ENCODE measurements around the gene KDM5B.
"Not testable (repeated sequence)": the region's sequence is repeated elsewhere in the genome, so short reads cannot be mapped to it uniquely, and the experiment has no call there.

KDM5B gene

DNA sequence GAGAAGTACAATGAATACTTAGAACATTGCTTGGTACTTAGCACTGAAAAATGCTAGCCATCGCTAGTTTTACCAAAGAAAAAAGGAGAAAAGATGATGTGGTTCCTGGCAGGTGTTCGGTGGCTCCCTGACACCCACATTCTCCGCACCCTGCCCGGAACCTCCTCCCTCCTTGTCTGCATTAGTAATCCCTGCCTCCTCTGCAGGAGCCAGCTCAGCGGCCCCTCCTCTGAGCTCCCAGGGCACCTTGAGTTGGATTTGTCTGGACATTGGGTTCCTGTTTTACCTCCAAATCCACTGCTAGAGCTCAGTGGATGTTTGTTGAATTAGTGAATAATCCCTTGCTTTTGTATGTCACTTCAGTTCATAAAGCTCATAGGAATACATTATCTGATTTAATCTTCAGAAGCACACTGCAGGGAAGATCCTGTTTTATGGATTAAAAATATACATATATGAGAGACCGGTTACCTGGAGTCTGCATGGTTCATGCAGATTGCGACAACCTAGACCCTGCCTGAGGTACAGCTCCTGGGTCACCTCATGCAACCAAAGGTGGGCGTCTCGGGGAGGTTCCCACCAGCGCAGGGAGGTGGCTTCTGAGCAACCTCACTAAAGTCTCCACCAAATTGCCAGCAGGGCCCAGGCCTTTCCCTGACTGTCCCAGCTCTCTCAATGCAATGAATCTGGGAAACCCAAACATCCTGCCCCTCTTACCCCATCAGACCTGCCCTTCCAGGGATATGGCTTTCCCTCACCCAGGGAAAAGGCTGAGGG is 26.7 kb upstream of the KDM5B start:
- H3K27ac Mint-ChIP-seq = no peak overlapping the region
- H3K4me3 Mint-ChIP-seq = no peak overlapping the region
- peaks cover 13 to 25% of the 10 kb centered on the region in 2 donors for H3K27me3 Mint-ChIP-seq
- H3K9me3 Mint-ChIP-seq = no peaks in the 10 kb centered on the region
- no peaks in the 10 kb centered on the region for H3K36me3 Mint-ChIP-seq
- ATAC-seq (replicated peaks) (peak; percentile 21 to 48), DNase-seq (no peak)
- peaks cover 22 to 27% of the 10 kb centered on the region in 2 donors for H3K4me1 Mint-ChIP-seq

DNA sequence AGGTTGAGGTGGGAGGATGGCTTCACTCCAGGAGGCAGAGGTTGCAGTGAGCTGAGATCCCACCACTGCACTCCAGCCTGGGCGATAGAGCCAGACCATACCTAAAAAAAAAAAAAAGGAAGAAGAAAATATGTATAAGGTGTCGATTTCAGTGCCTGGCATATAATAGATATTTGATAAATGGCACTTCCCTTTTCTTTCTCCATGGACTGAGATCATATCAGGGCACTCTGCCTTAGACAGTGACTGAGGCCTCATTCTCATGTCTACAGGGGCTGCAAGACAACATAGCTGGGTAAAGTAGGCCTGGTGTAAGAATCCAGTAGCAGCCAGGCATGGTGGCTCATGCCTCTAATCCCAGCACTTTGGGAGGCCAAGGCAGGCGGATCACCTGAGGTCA is 23.7 kb upstream of the KDM5B start:
- no peak for DNase-seq
- Mint-ChIP-seq H3K4me3 (no peak overlapping the region), H3K27ac (no peak overlapping the region), H3K9me3 (no peaks in the 10 kb centered on the region), H3K27me3 (peaks cover 3 to 10% of the 10 kb centered on the region in 2 donors), H3K4me1 (peaks cover 16 to 22% of the 10 kb centered on the region in 2 donors), H3K36me3 (no peaks in the 10 kb centered on the region)
- ATAC-seq (replicated peaks) = no peak

DNA sequence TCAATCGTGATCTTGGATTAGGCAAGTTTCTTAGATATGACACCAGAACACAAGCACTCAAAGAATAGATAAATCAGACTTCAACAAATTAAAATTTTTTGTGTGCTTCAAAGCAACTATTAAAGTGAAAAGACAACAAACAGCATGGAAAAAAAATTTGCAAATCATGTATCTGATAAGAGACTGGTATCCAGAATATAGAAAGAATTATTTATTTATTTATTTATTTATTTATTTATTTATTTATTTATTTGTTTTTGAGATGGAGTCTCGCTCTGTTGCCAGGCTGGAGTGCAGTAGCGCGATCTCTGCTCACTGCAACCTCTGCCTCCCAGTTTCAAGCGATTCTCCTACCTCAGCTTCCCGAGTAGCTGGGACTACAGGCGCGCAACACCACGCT is 21.0 kb upstream of the KDM5B start:
- H3K4me1 Mint-ChIP-seq; H3K27ac Mint-ChIP-seq; H3K36me3 Mint-ChIP-seq; H3K27me3 Mint-ChIP-seq; H3K9me3 Mint-ChIP-seq; ATAC-seq (replicated peaks); H3K4me3 Mint-ChIP-seq; DNase-seq: not testable (repeated sequence)

DNA sequence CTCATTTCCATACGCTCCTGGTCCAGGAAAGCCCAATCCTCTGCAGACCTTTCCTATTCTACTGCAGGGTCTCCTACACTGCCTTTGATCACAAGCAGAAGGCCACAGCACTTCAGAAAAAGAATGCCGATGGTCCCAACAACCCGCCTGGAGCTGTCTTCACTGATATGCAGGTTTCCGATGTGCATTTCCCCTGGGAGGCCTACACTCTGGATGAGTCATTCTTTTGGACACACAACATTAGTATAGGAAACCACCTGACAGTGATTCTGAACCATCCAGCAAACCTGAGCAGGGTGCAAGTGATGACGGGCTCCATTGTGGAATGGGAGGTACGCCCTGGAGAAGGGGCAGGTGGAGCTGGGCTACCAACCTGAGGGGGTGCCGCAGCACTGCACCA is 17.5 kb upstream of the KDM5B start:
- peaks cover 10 to 38% of the 10 kb centered on the region in 2 donors for H3K27me3 Mint-ChIP-seq
- no peak for ATAC-seq (replicated peaks)
- DNase-seq = no peak
- H3K4me3 Mint-ChIP-seq = no peak overlapping the region
- H3K9me3 Mint-ChIP-seq = no peaks in the 10 kb centered on the region
- no peaks in the 10 kb centered on the region for H3K36me3 Mint-ChIP-seq
- no peak overlapping the region for H3K27ac Mint-ChIP-seq
- no peaks in the 10 kb centered on the region for H3K4me1 Mint-ChIP-seq

DNA sequence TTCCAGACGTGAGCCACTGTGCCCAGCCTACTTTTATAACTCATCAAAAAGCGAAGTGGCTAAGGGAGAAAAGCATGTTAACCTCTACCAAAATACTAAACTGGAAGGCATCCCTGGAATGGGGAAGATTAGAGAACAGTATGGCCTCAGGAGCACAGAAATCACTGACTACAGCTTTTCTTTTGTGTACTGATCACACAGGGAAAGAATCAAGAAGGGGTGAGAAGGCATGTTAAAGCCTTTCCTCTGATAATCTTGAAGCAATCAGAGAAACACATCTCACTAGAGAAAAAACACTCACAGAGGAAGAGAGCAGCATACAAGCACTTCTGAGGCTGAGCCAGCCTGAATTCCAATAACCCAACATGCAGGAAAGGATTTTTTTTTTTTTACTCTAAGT is 13.2 kb upstream of the KDM5B start:
- DNase-seq (no peak), ATAC-seq (replicated peaks) (no peak)
- Mint-ChIP-seq H3K4me1 (no peaks in the 10 kb centered on the region), H3K27ac (no peak overlapping the region), H3K27me3 (peaks cover 26 to 67% of the 10 kb centered on the region in 2 donors), H3K36me3 (no peaks in the 10 kb centered on the region), H3K4me3 (no peak overlapping the region), H3K9me3 (no peaks in the 10 kb centered on the region)

DNA sequence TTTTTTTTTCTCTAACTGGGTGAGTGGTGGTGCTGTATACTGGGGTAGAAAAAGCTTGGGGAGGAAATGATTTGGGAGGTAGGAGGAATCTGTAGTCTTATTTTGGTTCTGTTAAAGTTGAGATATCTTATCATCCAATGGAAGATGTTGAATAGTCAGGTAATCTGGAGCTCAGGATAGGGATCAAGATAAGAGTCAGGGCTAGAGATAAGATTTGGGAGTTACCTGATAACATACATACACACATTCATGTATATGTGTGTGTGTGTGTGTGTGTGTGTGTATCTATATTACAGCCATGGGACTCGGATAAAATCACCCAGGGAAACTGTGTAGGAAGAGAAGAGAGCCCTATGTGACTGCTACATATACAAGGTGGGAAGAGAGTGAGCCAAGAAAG is 10.6 kb upstream of the KDM5B start:
- DNase-seq (no peak), ATAC-seq (replicated peaks) (no peak)
- Mint-ChIP-seq H3K27me3 (peaks cover 25 to 55% of the 10 kb centered on the region in 2 donors), H3K9me3 (no peaks in the 10 kb centered on the region), H3K27ac (no peak overlapping the region), H3K4me1 (no peaks in the 10 kb centered on the region), H3K4me3 (no peak overlapping the region), H3K36me3 (no peaks in the 10 kb centered on the region)

DNA sequence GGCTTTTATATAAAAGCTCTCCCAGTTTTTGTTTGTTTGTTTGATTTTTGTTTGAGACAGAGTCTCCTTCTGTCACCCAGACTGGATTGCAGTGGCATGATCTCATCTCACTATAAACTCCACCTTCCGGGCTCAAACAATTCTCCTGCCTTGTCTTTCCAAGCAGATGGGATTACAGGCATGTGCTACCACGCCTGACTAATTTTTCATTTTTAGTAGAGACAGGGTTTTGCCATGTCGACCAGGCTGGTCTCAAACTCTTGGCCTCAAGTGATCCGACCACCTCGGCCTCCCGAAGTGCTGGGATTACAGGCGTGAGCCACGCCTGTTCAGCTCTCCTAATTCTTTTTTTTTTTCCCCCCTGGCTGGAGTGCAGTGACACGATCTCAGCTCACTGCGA is 6.9 kb upstream of the KDM5B start:
- Mint-ChIP-seq H3K9me3 (no peaks in the 10 kb centered on the region), H3K27ac (no peak overlapping the region), H3K4me1 (peaks cover 9 to 16% of the 10 kb centered on the region in 2 donors), H3K4me3 (no peak overlapping the region), H3K36me3 (no peaks in the 10 kb centered on the region), H3K27me3 (peaks cover 26 to 43% of the 10 kb centered on the region in 2 donors)
- DNase-seq = no peak
- no peak for ATAC-seq (replicated peaks)

DNA sequence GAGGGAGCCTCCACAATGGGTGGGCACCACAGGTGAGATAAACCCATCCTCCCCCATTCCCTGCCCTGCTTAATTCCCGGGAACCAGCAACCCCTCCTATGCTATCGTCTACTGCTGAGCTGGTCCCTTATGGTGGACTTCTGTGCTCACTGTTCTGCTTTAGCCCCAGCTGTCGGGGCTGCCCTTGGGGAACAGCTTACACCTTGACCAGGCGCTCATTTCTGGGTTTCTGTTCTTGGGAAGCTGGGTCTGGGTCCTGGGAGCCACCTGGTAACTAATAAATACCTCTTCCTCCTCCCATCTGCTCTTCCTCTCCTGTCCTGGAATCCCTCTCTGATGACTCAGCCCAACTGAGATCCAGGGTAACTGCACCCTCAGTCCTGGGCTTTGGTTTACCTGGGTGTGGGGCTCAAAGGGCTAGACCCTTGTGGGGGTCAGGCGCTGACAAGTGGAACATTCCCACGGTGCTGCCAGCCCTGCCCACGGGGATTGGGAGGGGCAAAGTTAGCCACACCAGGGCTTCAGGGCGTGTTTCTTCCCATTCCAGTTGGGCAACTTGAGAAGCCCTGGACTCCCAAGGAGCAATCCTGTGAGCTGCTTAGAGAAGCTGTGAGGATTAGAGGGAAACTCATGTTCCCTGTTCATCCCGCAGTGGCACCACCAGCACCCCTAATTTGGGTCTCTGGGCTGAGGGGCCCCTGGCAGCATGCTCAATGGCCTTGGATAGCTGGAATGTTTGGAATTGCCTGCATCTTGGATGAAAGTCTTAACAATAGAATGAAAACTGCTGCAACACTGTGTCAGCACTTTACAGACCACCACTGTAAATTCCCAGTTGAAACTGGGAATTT is 4.2 kb upstream of the KDM5B start:
- Mint-ChIP-seq H3K36me3 (no peaks in the 10 kb centered on the region), H3K27me3 (peaks cover 14 to 21% of the 10 kb centered on the region in 2 donors), H3K27ac (no peak overlapping the region), H3K9me3 (no peaks in the 10 kb centered on the region), H3K4me1 (peaks cover 17 to 30% of the 10 kb centered on the region in 2 donors), H3K4me3 (peak overlapping the region in 1 of 2 donors; percentile 49)
- no peak for ATAC-seq (replicated peaks)
- no peak for DNase-seq

DNA sequence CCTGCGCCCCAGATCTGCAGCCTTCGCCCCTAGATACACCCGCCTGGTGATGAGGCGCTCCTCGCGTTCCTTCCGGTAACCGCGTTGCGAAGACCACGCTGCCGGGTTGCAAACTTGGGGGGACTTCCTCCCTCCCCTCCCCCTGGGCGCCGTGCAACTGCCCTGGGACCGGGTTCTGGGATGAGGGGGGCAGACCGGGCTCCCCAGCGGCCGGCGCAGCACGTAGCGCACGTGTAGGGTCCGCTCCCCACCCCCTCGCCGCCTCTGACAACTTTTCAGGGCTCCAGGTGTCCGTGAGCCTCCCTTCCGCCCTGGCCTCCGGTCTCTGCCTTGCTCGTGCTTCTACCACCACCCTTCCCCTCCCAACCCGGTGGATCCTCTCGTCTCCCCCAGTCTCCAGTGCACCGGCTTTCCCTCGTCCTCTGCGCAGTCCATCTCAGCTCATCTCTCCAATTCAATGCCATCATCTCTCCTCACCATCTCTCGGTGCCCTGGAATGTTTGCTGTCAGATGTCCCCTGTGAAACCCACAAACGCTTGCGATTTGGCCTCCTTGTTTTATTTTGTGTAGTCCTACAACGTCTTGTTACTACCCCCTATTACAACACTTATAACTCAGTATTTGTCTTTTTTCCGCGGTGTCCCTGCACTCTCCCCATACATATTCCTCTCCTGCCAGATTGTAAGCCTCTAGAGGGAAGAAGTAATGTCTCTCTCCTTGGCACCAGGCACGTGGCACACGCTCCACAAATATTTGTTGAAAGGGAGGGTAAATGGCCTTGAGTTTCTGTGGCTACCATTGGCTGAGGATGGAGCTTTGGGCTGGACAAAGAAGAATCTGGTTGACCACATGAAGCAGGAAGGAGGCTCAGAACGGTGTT is 3.3 kb upstream of the KDM5B start:
- ATAC-seq (replicated peaks) (peak; percentile 2), DNase-seq (no peak)
- Mint-ChIP-seq H3K27ac (peak overlapping the region; percentile 38), H3K36me3 (no peaks in the 10 kb centered on the region), H3K4me3 (peak overlapping the region; percentile 86 to 99), H3K4me1 (peaks cover 18 to 32% of the 10 kb centered on the region in 2 donors), H3K27me3 (peaks cover 11 to 14% of the 10 kb centered on the region in 2 donors), H3K9me3 (no peaks in the 10 kb centered on the region)

DNA sequence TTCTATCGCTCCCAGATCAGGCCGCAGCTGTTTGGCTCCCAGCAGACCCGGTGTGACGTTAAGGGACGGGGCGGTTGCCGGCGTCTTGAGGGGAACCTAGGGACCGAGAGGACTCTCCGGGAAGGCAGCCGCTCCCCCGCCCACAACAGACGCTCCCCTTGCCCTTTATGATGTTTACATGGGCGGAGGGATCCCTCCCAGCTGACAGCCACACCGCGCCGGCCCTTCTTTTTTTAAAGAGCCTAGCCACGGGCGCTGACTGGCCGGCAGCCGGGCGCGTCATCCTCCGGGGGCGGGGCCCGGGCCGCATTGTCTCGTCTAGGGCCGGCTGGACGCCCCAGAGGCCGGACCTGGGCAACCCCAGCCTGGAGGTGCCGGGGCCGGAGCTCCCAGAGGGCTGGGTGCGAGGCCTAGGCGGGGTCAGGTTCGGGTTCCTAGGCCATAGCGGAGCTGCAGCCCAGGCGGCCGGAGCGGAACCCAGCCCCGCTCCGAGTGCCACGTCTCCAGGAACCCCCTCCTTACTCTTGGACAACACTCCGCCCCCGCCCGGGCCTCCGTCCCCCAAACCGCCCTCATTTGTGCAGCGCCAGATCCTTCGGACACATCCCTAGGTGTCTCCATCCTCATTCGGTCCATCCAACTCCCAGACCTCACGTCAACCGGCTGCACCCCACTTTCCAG is 2.5 kb upstream of the KDM5B start, which contains the start of gene PCAT6:
Gene PCAT6 (plus strand): TSS at position 340 of the 681 bp plus-strand sequence.
- Mint-ChIP-seq H3K9me3 (no peaks in the 10 kb centered on the region), H3K27ac (peak within 1 kb of the TSS; percentile 93), H3K36me3 (no peaks in the 10 kb centered on the region), H3K4me1 (peaks cover 26 to 40% of the 10 kb centered on the region in 2 donors), H3K27me3 (peaks cover 11 to 14% of the 10 kb centered on the region in 2 donors), H3K4me3 (peak within 1 kb of the TSS; percentile 86 to 99)
- peak; percentile 79 to 82 for ATAC-seq (replicated peaks)
- DNase-seq = peak; percentile 89

DNA sequence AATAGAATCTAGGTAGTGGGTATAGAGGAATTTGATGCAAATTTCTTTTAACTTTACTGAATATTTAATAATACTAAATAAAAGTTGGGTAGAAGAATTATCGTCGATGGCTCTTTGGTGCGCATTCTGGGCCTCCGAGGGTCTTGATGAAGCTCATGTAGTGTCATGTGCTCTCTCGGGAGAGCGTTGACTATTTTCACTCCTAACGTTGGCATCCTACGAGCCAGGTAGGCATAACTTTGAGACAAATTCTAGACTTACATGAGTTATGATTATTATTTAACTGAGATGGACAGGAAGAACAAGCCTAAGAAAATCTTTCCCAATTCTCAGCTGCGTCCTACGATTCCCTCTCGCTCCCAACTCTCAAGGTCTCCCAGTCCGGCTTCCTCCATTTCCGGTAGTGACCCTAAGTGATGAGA is 2.0 kb upstream of the KDM5B start:
- Mint-ChIP-seq H3K36me3 (no peaks in the 10 kb centered on the region), H3K27ac (peak overlapping the region; percentile 93), H3K27me3 (peaks cover 11 to 14% of the 10 kb centered on the region in 2 donors), H3K9me3 (no peaks in the 10 kb centered on the region), H3K4me1 (peaks cover 29 to 46% of the 10 kb centered on the region in 2 donors), H3K4me3 (peak overlapping the region; percentile 86 to 99)
- DNase-seq (no peak), ATAC-seq (replicated peaks) (no peak)

DNA sequence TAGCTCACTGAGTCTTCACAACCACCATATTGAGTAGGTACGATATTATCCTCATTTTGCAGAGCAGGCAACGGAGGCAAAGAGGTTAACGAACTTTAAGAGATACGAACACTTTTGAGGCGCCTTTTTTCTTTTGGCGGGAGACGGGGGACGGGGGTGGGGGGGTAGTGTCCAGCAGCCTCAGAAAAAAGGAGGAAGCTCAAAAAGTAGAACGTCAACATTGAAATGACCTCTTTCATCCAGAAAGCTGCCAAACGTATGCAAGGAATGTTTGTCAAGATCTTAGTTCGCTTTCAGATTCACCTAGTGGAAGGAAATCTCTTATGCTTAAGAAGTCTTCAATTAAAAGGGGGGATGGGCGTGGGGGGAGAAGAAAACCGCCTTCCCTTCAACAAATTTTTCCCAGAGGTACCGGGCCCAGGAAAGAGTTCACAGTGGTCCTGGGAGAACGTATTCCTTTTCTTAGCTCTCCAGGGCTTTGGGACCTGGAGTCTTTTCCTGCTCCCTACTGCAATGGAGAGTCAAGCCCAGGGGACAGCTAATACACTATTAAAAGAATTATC is 1.5 kb upstream of the KDM5B start:
- peaks cover 29 to 48% of the 10 kb centered on the region in 2 donors for H3K4me1 Mint-ChIP-seq
- H3K27ac Mint-ChIP-seq = no peak overlapping the region
- H3K9me3 Mint-ChIP-seq = no peaks in the 10 kb centered on the region

DNA sequence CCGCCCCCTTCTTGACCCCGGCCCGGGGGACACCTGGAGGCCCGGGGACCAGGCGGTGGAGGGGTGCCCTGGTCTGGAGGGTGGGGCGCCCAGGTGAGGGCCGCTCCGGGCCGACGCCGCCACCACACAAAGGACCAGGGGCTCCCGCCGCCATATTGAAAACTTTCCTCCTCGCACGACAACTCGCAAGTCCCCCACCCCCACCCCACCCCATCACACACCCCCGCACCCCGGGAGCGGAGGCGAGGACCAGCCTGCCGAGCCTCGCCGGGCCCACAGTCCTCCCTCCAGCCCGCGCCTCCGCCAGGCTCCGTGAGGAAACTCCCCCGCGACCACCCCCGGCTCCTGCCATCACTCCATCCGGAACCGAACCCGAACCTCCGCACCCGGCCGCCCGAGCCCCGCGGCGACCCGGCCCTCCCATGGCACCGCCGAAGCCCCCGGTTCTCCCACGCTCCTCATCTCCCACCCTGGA is 733 bp downstream of the KDM5B start:
- DNase-seq (no peak), ATAC-seq (replicated peaks) (peak; percentile 12 to 25)
- H3K4me3 Mint-ChIP-seq = peak overlapping the region; percentile 85 to 89
- H3K27ac Mint-ChIP-seq = peak overlapping the region; percentile 89
- H3K36me3 Mint-ChIP-seq = no peaks in the 10 kb centered on the region
- H3K9me3 Mint-ChIP-seq = no peaks in the 10 kb centered on the region
- H3K27me3 Mint-ChIP-seq = peaks cover 6 to 12% of the 10 kb centered on the region in 2 donors
- H3K4me1 Mint-ChIP-seq = peaks cover 34 to 65% of the 10 kb centered on the region in 2 donors

More for the DNA sequence above, 1.5 kb upstream of the KDM5B start:
- Mint-ChIP-seq H3K4me3 (peak overlapping the region in 1 of 2 donors; percentile 43), H3K27me3 (peaks cover 11 to 14% of the 10 kb centered on the region in 2 donors), H3K36me3 (no peaks in the 10 kb centered on the region)
- DNase-seq = no peak
- ATAC-seq (replicated peaks) = no peak
